Measurements from ENCODE around the gene MTERF4. TPM values are rescaled to one million over a fixed set of nuclear protein-coding genes. Genes with fewer than 3 reads are reported as not detected.

The MTERF4 gene
- total RNA-seq, 1 donor from 2014 or later = 35.5 TPM

GRCh38 chr2:241118737-241119505, 16.8 kb upstream of the MTERF4 start:
- Histone ChIP-seq H3K4me3 (ENCODE audit: low read depth, low read length) (no peak overlapping the region), H3K36me3 (ENCODE audit: control insufficient read depth, insufficient read depth, low read length) (no peaks in the 10 kb centered on the region), H3K27me3 (ENCODE audit: control insufficient read depth, insufficient read depth, low read length) (no peaks in the 10 kb centered on the region)
- no peak for FAIRE-seq
- DNase-seq (ENCODE audit: low read depth) = no peak
- TF ChIP-seq, protein P1, sequence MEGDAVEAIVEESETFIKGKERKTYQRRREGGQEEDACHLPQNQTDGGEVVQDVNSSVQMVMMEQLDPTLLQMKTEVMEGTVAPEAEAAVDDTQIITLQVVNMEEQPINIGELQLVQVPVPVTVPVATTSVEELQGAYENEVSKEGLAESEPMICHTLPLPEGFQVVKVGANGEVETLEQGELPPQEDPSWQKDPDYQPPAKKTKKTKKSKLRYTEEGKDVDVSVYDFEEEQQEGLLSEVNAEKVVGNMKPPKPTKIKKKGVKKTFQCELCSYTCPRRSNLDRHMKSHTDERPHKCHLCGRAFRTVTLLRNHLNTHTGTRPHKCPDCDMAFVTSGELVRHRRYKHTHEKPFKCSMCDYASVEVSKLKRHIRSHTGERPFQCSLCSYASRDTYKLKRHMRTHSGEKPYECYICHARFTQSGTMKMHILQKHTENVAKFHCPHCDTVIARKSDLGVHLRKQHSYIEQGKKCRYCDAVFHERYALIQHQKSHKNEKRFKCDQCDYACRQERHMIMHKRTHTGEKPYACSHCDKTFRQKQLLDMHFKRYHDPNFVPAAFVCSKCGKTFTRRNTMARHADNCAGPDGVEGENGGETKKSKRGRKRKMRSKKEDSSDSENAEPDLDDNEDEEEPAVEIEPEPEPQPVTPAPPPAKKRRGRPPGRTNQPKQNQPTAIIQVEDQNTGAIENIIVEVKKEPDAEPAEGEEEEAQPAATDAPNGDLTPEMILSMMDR (IDR thresholded peaks at IDR 0.05; ENCODE audit: insufficient read depth, low read length, severe bottlenecking) = no peak

DNA sequence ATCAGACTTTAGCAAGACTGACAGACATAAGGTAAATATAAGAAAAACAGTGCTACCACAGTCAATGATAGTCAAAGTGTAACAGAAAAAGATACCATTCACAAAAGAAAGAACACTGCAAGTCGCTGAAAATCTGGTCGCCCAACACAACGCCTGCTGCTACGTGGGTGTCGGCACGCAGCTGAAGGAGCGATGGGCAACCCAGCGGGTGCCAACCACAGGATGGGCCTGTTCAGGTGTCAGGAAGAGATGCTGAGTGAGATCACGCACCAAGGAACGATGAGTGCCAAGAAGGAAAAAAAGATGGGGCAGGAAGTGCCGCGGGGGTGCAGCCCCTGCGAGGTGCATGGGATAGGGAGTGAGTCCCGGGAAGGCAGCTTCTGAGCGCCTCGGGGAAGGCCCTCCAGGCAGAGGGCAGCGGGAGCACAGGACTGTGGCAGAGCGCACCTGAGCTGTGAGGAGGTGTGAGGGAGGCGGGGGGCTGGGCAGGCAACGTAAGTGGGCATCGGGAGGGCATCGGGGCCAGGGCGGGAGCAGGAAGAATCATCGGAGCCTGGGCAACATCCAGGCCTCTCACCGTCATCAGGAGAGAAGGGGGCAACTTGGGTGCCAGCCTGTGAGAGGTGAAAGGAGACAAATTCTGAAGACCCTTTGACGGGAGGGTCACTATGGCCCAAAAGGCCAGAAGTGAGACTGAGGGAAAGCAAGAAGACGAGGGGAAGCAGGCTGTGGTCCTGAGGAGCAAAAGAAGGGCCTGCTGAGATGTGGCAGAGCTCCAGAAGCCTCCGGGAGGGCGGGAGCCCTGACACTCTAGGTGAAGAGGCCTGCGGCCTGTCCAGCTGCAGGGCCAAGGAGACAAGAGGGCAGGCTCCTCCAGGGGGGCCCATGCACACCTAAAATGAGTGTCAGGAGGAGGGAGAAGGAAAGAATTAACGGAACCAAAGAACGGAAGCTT, 14.8 kb upstream of the MTERF4 start:
- FAIRE-seq (no peak), DNase-seq (ENCODE audit: low read depth) (no peak)
- H3K36me3 ChIP-seq (ENCODE audit: control insufficient read depth, insufficient read depth, low read length) = no peaks in the 10 kb centered on the region
- TF ChIP-seq, protein P1 (IDR thresholded peaks at IDR 0.05; ENCODE audit: insufficient read depth, low read length, severe bottlenecking) = no peak
- H3K4me3 ChIP-seq (ENCODE audit: low read depth, low read length) = no peak overlapping the region
- no peaks in the 10 kb centered on the region for H3K27me3 ChIP-seq (ENCODE audit: control insufficient read depth, insufficient read depth, low read length)

- TF ChIP-seq, protein P1 (IDR thresholded peaks at IDR 0.05; ENCODE audit: insufficient read depth, low read length, severe bottlenecking) = no peak
- Histone ChIP-seq H3K4me3 (ENCODE audit: low read depth, low read length) (no peak overlapping the region), H3K36me3 (ENCODE audit: control insufficient read depth, insufficient read depth, low read length) (no peaks in the 10 kb centered on the region), H3K27me3 (ENCODE audit: control insufficient read depth, insufficient read depth, low read length) (no peaks in the 10 kb centered on the region)
- peak; percentile 7 for FAIRE-seq
- DNase-seq (ENCODE audit: low read depth) = no peak
Measured at GRCh38 chr2:241115361-241115760, 13.3 kb upstream of the MTERF4 start.

DNA sequence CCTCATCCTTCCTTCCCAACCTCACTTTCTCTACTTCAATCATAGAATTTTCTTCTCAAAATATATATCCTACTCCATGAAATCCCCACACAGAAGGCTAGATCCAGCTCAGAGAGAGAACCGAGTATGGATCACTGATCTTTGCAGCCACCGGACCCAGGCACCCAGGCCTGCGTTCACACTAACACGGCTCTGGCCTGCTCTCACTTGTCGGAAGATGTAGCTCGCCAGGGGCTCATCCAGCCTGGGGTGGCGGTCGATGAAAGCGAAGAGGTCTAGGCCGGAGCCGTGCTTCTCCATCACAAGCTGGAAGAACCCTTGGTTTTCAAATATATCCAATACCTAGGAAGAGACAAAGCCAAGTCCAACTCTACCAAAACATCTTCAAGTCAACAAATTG, 12.7 kb upstream of the MTERF4 start:
- H3K36me3 ChIP-seq (ENCODE audit: control insufficient read depth, insufficient read depth, low read length) = no peaks in the 10 kb centered on the region
- TF ChIP-seq, protein P1 (IDR thresholded peaks at IDR 0.05; ENCODE audit: insufficient read depth, low read length, severe bottlenecking) = no peak
- DNase-seq (ENCODE audit: low read depth) (no peak), FAIRE-seq (no peak)
- H3K4me3 ChIP-seq (ENCODE audit: low read depth, low read length) = no peak overlapping the region
- H3K27me3 ChIP-seq (ENCODE audit: control insufficient read depth, insufficient read depth, low read length) = no peaks in the 10 kb centered on the region

GRCh38 chr2:241112592-241112991, 10.5 kb upstream of the MTERF4 start:
- no peak for FAIRE-seq
- Histone ChIP-seq H3K4me3 (ENCODE audit: low read depth, low read length) (no peak overlapping the region), H3K27me3 (ENCODE audit: control insufficient read depth, insufficient read depth, low read length) (no peaks in the 10 kb centered on the region), H3K36me3 (ENCODE audit: control insufficient read depth, insufficient read depth, low read length) (no peaks in the 10 kb centered on the region)
- DNase-seq (ENCODE audit: low read depth) = no peak
- TF ChIP-seq, protein P1 (IDR thresholded peaks at IDR 0.05; ENCODE audit: insufficient read depth, low read length, severe bottlenecking) = no peak
